Activated CD4-positive, alpha-beta T cell treated with anti-CD3 and anti-CD28 coated beads, Interleukin-2, amount 10 ng/mL, durations not matched to agents 24 days and 14 days (primary cell): Measurements from ENCODE around the gene HS6ST1. TPM values are rescaled to one million over a fixed set of nuclear protein-coding genes. Genes with fewer than 3 reads are reported as not detected.

Experiments used
- DNase-seq: peaks from one replicate; pipeline ENCODE4 v3.0.0; 2022
- H3K27ac Mint-ChIP-seq: one replicate; pipeline ENCODE4 v1.8.0; 2022; ENCODE audit warnings: mild to moderate bottlenecking, mixed read lengths
- H3K27me3 Mint-ChIP-seq: one replicate; pipeline ENCODE4 v1.8.0; 2022; ENCODE audit warnings: mixed read lengths
- H3K36me3 Mint-ChIP-seq: one replicate; pipeline ENCODE4 v1.8.0; 2022; ENCODE audit warnings: low read depth, mild to moderate bottlenecking, mixed read lengths
- H3K4me1 Mint-ChIP-seq: one replicate; pipeline ENCODE4 v1.8.0; 2021; ENCODE audit warnings: mixed read lengths
- H3K4me3 Mint-ChIP-seq: one replicate; pipeline ENCODE4 v1.8.0; 2022; ENCODE audit warnings: mild to moderate bottlenecking, moderate library complexity, mixed read lengths
- H3K9me3 Mint-ChIP-seq: one replicate; pipeline ENCODE4 v1.8.0; 2021; ENCODE audit warnings: mixed read lengths
- intact Hi-C: fragments of 100-400 bp; cut with micrococcal nuclease; formaldehyde crosslinking; loops from one replicate; pipeline ENCODE4 v1.15.1; 2023
- total RNA-seq: library from RNA; stranded (reverse); gene quantifications from 2 replicates; pipeline ENCODE4 v1.2.3, GENCODE V29; 2022

Gene HS6ST1
- total RNA-seq, 1 donor from 2014 or later, result 20.1 TPM

- Mint-ChIP-seq H3K9me3 (no peaks in the 10 kb centered on the region), H3K36me3 (peaks cover 2% of the 10 kb centered on the region), H3K27me3 (peaks cover 4% of the 10 kb centered on the region), H3K27ac (peak overlapping the region; percentile 51), H3K4me3 (no peak overlapping the region), H3K4me1 (peaks cover 33% of the 10 kb centered on the region)
- DNase-seq, result no peak
- intact Hi-C loops, result no loop called here
Measured at GRCh38 chr2:128313091-128313836, 5.4 kb downstream of the HS6ST1 start.

- H3K36me3 Mint-ChIP-seq, result peaks cover 2% of the 10 kb centered on the region
- H3K4me3 Mint-ChIP-seq, result no peak overlapping the region
- H3K4me1 Mint-ChIP-seq, result peaks cover 31% of the 10 kb centered on the region
- intact Hi-C loops, result no loop called here
- no peak for DNase-seq
- peaks cover 2% of the 10 kb centered on the region for H3K27me3 Mint-ChIP-seq
- no peak overlapping the region for H3K27ac Mint-ChIP-seq
- no peaks in the 10 kb centered on the region for H3K9me3 Mint-ChIP-seq
Measured at GRCh38 chr2:128312411-128312810, 6.3 kb downstream of the HS6ST1 start.

GRCh38 chr2:128311755-128312341 lies 6.8 kb downstream of the HS6ST1 start:
- no peak overlapping the region for H3K27ac Mint-ChIP-seq
- no peak overlapping the region for H3K4me3 Mint-ChIP-seq
- no peak for DNase-seq
- intact Hi-C loops, result no loop called here
- H3K36me3 Mint-ChIP-seq, result peaks cover 2% of the 10 kb centered on the region
- no peaks in the 10 kb centered on the region for H3K9me3 Mint-ChIP-seq
- H3K27me3 Mint-ChIP-seq, result peaks cover 2% of the 10 kb centered on the region
- H3K4me1 Mint-ChIP-seq, result peaks cover 27% of the 10 kb centered on the region

GRCh38 chr2:128311216-128311754 lies 7.4 kb downstream of the HS6ST1 start:
- intact Hi-C loops, result no loop called here
- H3K9me3 Mint-ChIP-seq, result no peaks in the 10 kb centered on the region
- no peak overlapping the region for H3K4me3 Mint-ChIP-seq
- H3K36me3 Mint-ChIP-seq, result peaks cover 2% of the 10 kb centered on the region
- DNase-seq, result no peak
- peaks cover 22% of the 10 kb centered on the region for H3K4me1 Mint-ChIP-seq
- no peak overlapping the region for H3K27ac Mint-ChIP-seq
- no peaks in the 10 kb centered on the region for H3K27me3 Mint-ChIP-seq

- Mint-ChIP-seq H3K4me1 (peaks cover 22% of the 10 kb centered on the region), H3K9me3 (no peaks in the 10 kb centered on the region), H3K27me3 (no peaks in the 10 kb centered on the region), H3K36me3 (peaks cover 2% of the 10 kb centered on the region), H3K27ac (no peak overlapping the region), H3K4me3 (no peak overlapping the region)
- intact Hi-C loops, result no loop called here
- no peak for DNase-seq
Measured at GRCh38 chr2:128310761-128311160, 7.9 kb downstream of the HS6ST1 start.

GRCh38 chr2:128310094-128310716 lies 8.5 kb downstream of the HS6ST1 start:
- Mint-ChIP-seq H3K4me1 (peaks cover 19% of the 10 kb centered on the region), H3K27me3 (no peaks in the 10 kb centered on the region), H3K36me3 (peaks cover 2% of the 10 kb centered on the region), H3K4me3 (no peak overlapping the region), H3K27ac (no peak overlapping the region), H3K9me3 (no peaks in the 10 kb centered on the region)
- no peak for DNase-seq
- intact Hi-C loops, result no loop called here

GRCh38 chr2:128309280-128310093 lies 9.2 kb downstream of the HS6ST1 start:
- Mint-ChIP-seq H3K27me3 (no peaks in the 10 kb centered on the region), H3K4me1 (peaks cover 18% of the 10 kb centered on the region), H3K36me3 (peaks cover 2% of the 10 kb centered on the region), H3K4me3 (no peak overlapping the region), H3K9me3 (no peaks in the 10 kb centered on the region), H3K27ac (no peak overlapping the region)
- DNase-seq, result no peak
- intact Hi-C loops, result no loop called here

GRCh38 chr2:128308889-128309279 lies 9.8 kb downstream of the HS6ST1 start:
- Mint-ChIP-seq H3K9me3 (no peaks in the 10 kb centered on the region), H3K27ac (no peak overlapping the region), H3K4me3 (no peak overlapping the region), H3K27me3 (no peaks in the 10 kb centered on the region), H3K36me3 (peaks cover 2% of the 10 kb centered on the region), H3K4me1 (peaks cover 16% of the 10 kb centered on the region)
- DNase-seq, result no peak
- intact Hi-C loops, result no loop called here

GRCh38 chr2:128308284-128308731 lies 10.4 kb downstream of the HS6ST1 start:
- Mint-ChIP-seq H3K27me3 (no peaks in the 10 kb centered on the region), H3K4me1 (peaks cover 12% of the 10 kb centered on the region), H3K27ac (no peak overlapping the region), H3K36me3 (peaks cover 2% of the 10 kb centered on the region), H3K9me3 (no peaks in the 10 kb centered on the region), H3K4me3 (no peak overlapping the region)
- intact Hi-C loops, result no loop called here
- DNase-seq, result no peak

GRCh38 chr2:128307595-128307994 lies 11.1 kb downstream of the HS6ST1 start:
- Mint-ChIP-seq H3K27ac (no peak overlapping the region), H3K9me3 (no peaks in the 10 kb centered on the region), H3K27me3 (no peaks in the 10 kb centered on the region), H3K4me3 (no peak overlapping the region), H3K36me3 (peaks cover 2% of the 10 kb centered on the region), H3K4me1 (peaks cover 8% of the 10 kb centered on the region)
- no peak for DNase-seq
- intact Hi-C loops, result no loop called here

- no peak for DNase-seq
- Mint-ChIP-seq H3K9me3 (no peaks in the 10 kb centered on the region), H3K4me3 (no peak overlapping the region), H3K36me3 (peaks cover 2% of the 10 kb centered on the region), H3K27ac (no peak overlapping the region), H3K4me1 (peaks cover 8% of the 10 kb centered on the region), H3K27me3 (no peaks in the 10 kb centered on the region)
- intact Hi-C loops, result no loop called here
Measured at GRCh38 chr2:128306931-128307460, 11.7 kb downstream of the HS6ST1 start.

- H3K27me3 Mint-ChIP-seq, result no peaks in the 10 kb centered on the region
- DNase-seq, result no peak
- intact Hi-C loops, result no loop called here
- H3K36me3 Mint-ChIP-seq, result peaks cover 2% of the 10 kb centered on the region
- H3K4me3 Mint-ChIP-seq, result no peak overlapping the region
- H3K9me3 Mint-ChIP-seq, result no peaks in the 10 kb centered on the region
- H3K27ac Mint-ChIP-seq, result no peak overlapping the region
- peaks cover 5% of the 10 kb centered on the region for H3K4me1 Mint-ChIP-seq
Measured at GRCh38 chr2:128306081-128306930, 12.4 kb downstream of the HS6ST1 start.
